ENCODE results near the gene GAK. TPM values are rescaled to one million over a fixed set of nuclear protein-coding genes. Genes with fewer than 3 reads are reported as not detected.

The GAK gene
- total and polyA plus RNA-seq, 2 of the 13 experiments (the other 11 are each of a cell fraction or from before 2014, with no cell fraction given): 17.5 to 44.3 TPM

DNA sequence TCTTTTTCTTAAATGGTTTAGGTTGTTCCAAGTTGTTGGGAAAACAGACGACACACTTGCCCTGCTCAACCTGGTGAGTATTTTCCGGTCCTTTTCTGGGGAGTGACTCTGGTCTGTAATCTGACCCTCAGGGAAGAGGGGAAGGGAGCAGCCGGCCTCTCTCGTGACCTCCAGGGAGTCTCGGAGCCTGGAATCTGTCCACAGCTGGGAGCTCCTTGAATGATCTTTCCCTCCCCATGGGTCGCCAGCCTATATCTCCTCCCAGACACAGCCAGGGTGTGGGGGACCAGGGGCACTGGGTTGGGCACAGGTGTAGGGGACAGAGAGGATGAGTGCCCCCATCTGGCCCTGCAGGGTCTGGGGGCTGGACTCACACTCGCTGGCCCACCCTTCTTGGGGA, 19.1 kb upstream of the GAK start:
- H2AFZ ChIP-seq (ENCODE audit: low read length): no peak overlapping the region
- no peaks in the 10 kb centered on the region for H3K9me3 ChIP-seq (ENCODE audit: low read length)
- BruUV-seq (replicated peaks): no TSS peak
- no peak for DNase-seq (ENCODE audit: low spot score)
- no peaks in the 10 kb centered on the region for H4K20me1 ChIP-seq (ENCODE audit: insufficient read depth, low read length)
- in situ Hi-C loops (cut with HindIII; ENCODE audit: extremely low pct_ligation_motif_present, low pct_unique_long_range_greater_than_20kb) (no loop called here), intact Hi-C loops (cut with micrococcal nuclease; ENCODE audit: unreplicated experiment) (no loop called here)
- TF ChIP-seq, protein P1, sequence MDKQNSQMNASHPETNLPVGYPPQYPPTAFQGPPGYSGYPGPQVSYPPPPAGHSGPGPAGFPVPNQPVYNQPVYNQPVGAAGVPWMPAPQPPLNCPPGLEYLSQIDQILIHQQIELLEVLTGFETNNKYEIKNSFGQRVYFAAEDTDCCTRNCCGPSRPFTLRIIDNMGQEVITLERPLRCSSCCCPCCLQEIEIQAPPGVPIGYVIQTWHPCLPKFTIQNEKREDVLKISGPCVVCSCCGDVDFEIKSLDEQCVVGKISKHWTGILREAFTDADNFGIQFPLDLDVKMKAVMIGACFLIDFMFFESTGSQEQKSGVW (CRISPR knock-in tag; IDR thresholded peaks at IDR 0.05; ENCODE audit: borderline replicate concordance): no peak
- no peak for TF ChIP-seq ZNF260 (CRISPR knock-in tag; IDR thresholded peaks at IDR 0.05; ENCODE audit: borderline replicate concordance, low read depth)
- TF ChIP-seq MIER3 (CRISPR knock-in tag; IDR thresholded peaks at IDR 0.05; ENCODE audit: borderline replicate concordance): no peak
- TF ChIP-seq U2AF1 (optimal IDR thresholded peaks at IDR 0.05; ENCODE audit: low read depth, low read length): no peak
- no peak for TF ChIP-seq TP53 (CRISPR knock-in tag; conservative IDR thresholded peaks at IDR 0.05)
- no peak for TF ChIP-seq SKI (IDR thresholded peaks at IDR 0.05; ENCODE audit: partially characterized antibody)
- TF ChIP-seq EP300 (IDR thresholded peaks at IDR 0.05; ENCODE audit: low read depth in 2 of 2, low read length in 2 of 2): no peak
- TF ChIP-seq EP300 (CRISPR knock-in tag; IDR thresholded peaks at IDR 0.05; ENCODE audit: borderline replicate concordance): no peak
- no peak for FAIRE-seq
- H3K27ac ChIP-seq (ENCODE audit: extremely low read length, insufficient read depth, low read length): no peak overlapping the region
- H3K4me1 ChIP-seq (ENCODE audit: insufficient read depth, low read length): peaks cover 15% of the 10 kb centered on the region
- H3K9ac ChIP-seq (ENCODE audit: insufficient read depth, low read depth, low read length): no peak overlapping the region
- H3K79me2 ChIP-seq (ENCODE audit: insufficient read depth, low read length): no peaks in the 10 kb centered on the region
- H3K4me2 ChIP-seq (ENCODE audit: low read depth, low read length): no peak overlapping the region
- no peak for ATAC-seq
- CTCF ChIA-PET (ENCODE audit: low intra/inter-chr PET ratio, low total read pairs): no interaction called here
- no peaks in the 10 kb centered on the region for H3K36me3 ChIP-seq (replicated peaks in 1 of 2; ENCODE audit: control insufficient read depth in 1 of 2, insufficient read depth in 2 of 2, low read length in 2 of 2)
- WGBS (ENCODE audit: low lambda C conversion rate): 78% methylated on average over 2 of the region's 7 CpGs
- no peak overlapping the region for H3K4me3 ChIP-seq (replicated peaks in 1 of 3; ENCODE audit: insufficient read depth in 1 of 3, low read depth in 2 of 3, low read length in 3 of 3)
- H3K27me3 ChIP-seq (ENCODE audit: control insufficient read depth in 1 of 2, insufficient read depth in 2 of 2, low read length in 2 of 2): no peaks in the 10 kb centered on the region
- POLR2A ChIA-PET: no interaction called here
